HepG2 (cell line): ENCODE data around the gene NCOA4. TPM values are rescaled to one million over a fixed set of nuclear protein-coding genes. Genes with fewer than 3 reads are reported as not detected.
A peak's percentile ranks its signal among the peaks of the same experiment; 100 is the strongest.

Experiments used
- ATAC-seq: fragments of 200-7000 bp; cut with Tn5 transposase; 3 replicates; pipeline ENCODE4 v1.9.1; 2020; ENCODE audit warnings: mild to moderate bottlenecking, moderate library complexity
- BruUV-seq: library from RNA; stranded (reverse); fragments of 400-500 nt; replicated peaks from 2 replicates; lab custom pipeline; 2021; lab: Mats Ljungman, UMichigan
- CTCF ChIA-PET: fragments of 300-600 bp; formaldehyde crosslinking; extraction: SDS; loops from one replicate; lab custom pipeline; 2021; ENCODE audit warnings: low total read pairs, inconsistent platforms, low intra/inter-chr PET ratio; lab: Yijun Ruan, JAX
- POLR2A ChIA-PET: fragments of 350-600 bp; sonication (Branson Sonifier 250); formaldehyde crosslinking; loops from one replicate; lab custom pipeline; 2020; ENCODE audit warnings: antibody characterized with exemption, inconsistent platforms; lab: Yijun Ruan, JAX
- DNase-seq: peaks from one replicate; pipeline ENCODE4 v3.0.0-alpha.2; 2015; ENCODE audit warnings: low spot score
- FAIRE-seq: peaks from 3 replicates; lab custom pipeline; 2011; peaks lifted over from hg19 to GRCh38; lab: Jason Lieb, UNC
- H2AFZ ChIP-seq: one replicate; pipeline ENCODE4 v1.6.1; 2011; ENCODE audit warnings: low read length, inconsistent platforms
- H3K27ac ChIP-seq: fragments of 300-600 bp; 3 replicates; pipeline ENCODE4 v1.8.0; 2011; ENCODE audit warnings: mixed run types, mild to moderate bottlenecking, mixed read lengths, low read length, inconsistent platforms; ENCODE audit not compliant: insufficient read depth; ENCODE audit errors: extremely low read length
- H3K27me3 ChIP-seq, 2 experiments: fragments of 200-600 bp in 1 of 2; 2 replicates in 1 of 2; 3 replicates in 1 of 2; pipeline versions ENCODE4 v1.6.0 to v1.8.0; 2011; ENCODE audit warnings: low read length in 2 of 2, mild to moderate bottlenecking in 2 of 2, moderate library complexity in 2 of 2, inconsistent platforms in 1 of 2; ENCODE audit not compliant: insufficient read depth in 2 of 2, control insufficient read depth in 1 of 2
- H3K36me3 ChIP-seq, 2 experiments: fragments of 200-600 bp in 1 of 2; replicated peaks in 1 of 2; 2 replicates in 1 of 2; 3 replicates in 1 of 2; pipeline versions ENCODE4 v1.5.1 to v1.8.0; 2011; ENCODE audit warnings: low read length in 2 of 2, inconsistent platforms in 1 of 2; ENCODE audit not compliant: insufficient read depth in 2 of 2, control insufficient read depth in 1 of 2
- H3K4me1 ChIP-seq: 2 replicates; pipeline ENCODE4 v1.5.1; 2012; ENCODE audit warnings: low read length, inconsistent platforms; ENCODE audit not compliant: insufficient read depth
- H3K4me2 ChIP-seq: 2 replicates; pipeline ENCODE4 v1.6.0; 2011; ENCODE audit warnings: low read depth, low read length, inconsistent platforms
- H3K4me3 ChIP-seq, 3 experiments: fragments of 200-600 bp in 1 of 3; sonication (generic), shearing (Covaris generic) in 1 of 3; replicated peaks in 1 of 3; 2 replicates each; pipeline ENCODE4 v1.5.1; 2011 to 2016; ENCODE audit warnings: low read length in 3 of 3, inconsistent platforms in 2 of 3, low read depth in 2 of 3, mild to moderate bottlenecking in 2 of 3, control low read depth in 1 of 3, mixed read lengths in 1 of 3; ENCODE audit not compliant: insufficient read depth in 1 of 3
- H3K79me2 ChIP-seq: one replicate; pipeline ENCODE4 v1.6.1; 2011; ENCODE audit warnings: low read length, inconsistent platforms; ENCODE audit not compliant: insufficient read depth
- H3K9ac ChIP-seq: 2 replicates; pipeline ENCODE4 v1.6.0; 2011; ENCODE audit warnings: mild to moderate bottlenecking, low read depth, low read length, inconsistent platforms; ENCODE audit not compliant: insufficient read depth
- H3K9me3 ChIP-seq: 2 replicates; pipeline ENCODE4 v1.5.1; 2012; ENCODE audit warnings: mild to moderate bottlenecking, low read length
- H4K20me1 ChIP-seq: 2 replicates; pipeline ENCODE4 v1.6.0; 2011; ENCODE audit warnings: inconsistent platforms, mild to moderate bottlenecking, low read length, moderate library complexity; ENCODE audit not compliant: insufficient read depth
- ELF1 ChIP-seq: sonication (generic); formaldehyde crosslinking; IDR thresholded peaks from 2 replicates; pipeline ENCODE4 v1.4.0; 2020; ENCODE audit warnings: missing genetic modification reagents
- GATAD2A ChIP-seq: IDR thresholded peaks from 2 replicates; pipeline ENCODE4 v1.6.1; 2016
- IRX3 ChIP-seq: sonication (generic); formaldehyde crosslinking; IDR thresholded peaks from 2 replicates; pipeline ENCODE4 v1.8.1; 2023; ENCODE audit warnings: mild to moderate bottlenecking, low read depth, missing genetic modification reagents, borderline replicate concordance
- NFIB ChIP-seq: sonication (generic); formaldehyde crosslinking; IDR thresholded peaks from 2 replicates; pipeline ENCODE4 v1.9.0; 2021; ENCODE audit warnings: missing genetic modification reagents, mild to moderate bottlenecking, borderline replicate concordance
- RAD21 ChIP-seq: fragments of 450-650 bp; formaldehyde crosslinking; IDR thresholded peaks from 2 replicates; pipeline ENCODE4 v1.5.0; 2020; ENCODE audit warnings: mild to moderate bottlenecking
- RNF2 ChIP-seq: fragments of 450-650 bp; conservative IDR thresholded peaks from 2 replicates; pipeline ENCODE4 v1.6.1; 2016; ENCODE audit warnings: low read depth
- RXRA ChIP-seq: sonication (generic); formaldehyde crosslinking; IDR thresholded peaks from 2 replicates; pipeline ENCODE4 v1.5.1; 2020; ENCODE audit warnings: missing genetic modification reagents
- U2AF2 ChIP-seq: fragments of 200-400 bp; formaldehyde crosslinking; IDR thresholded peaks from 2 replicates; pipeline ENCODE4 v1.6.1; 2017; ENCODE audit warnings: low read depth, mild to moderate bottlenecking, low read length
- ZNF839 ChIP-seq: sonication (generic); formaldehyde crosslinking; IDR thresholded peaks from 2 replicates; pipeline ENCODE4 v1.4.0; 2020; ENCODE audit warnings: missing genetic modification reagents, mild to moderate bottlenecking, borderline replicate concordance
- WGBS: methylation state at CpG from one replicate; pipeline ENCODE4 v1.1.6; 2017; ENCODE audit warnings: low lambda C conversion rate; 5-methylcytosine and 5-hydroxymethylcytosine counted together
- in situ Hi-C: cut with HindIII; loops from 2 replicates; pipeline ENCODE4 v1.10.0; 2017; ENCODE audit warnings: low pct_unique_long_range_greater_than_20kb; ENCODE audit not compliant: extremely low pct_ligation_motif_present
- intact Hi-C: fragments of 100-400 bp; cut with micrococcal nuclease; formaldehyde crosslinking; loops from one replicate; pipeline ENCODE4 v1.10.0; 2022; ENCODE audit not compliant: unreplicated experiment
- polyA plus RNA-seq, 8 experiments: library from polyadenylated mRNA; depleted of rRNA in 3 of 8; stranded (reverse) in 7 of 8; unstranded in 1 of 8; fragments of >200 nt; fragmentation: Illumina TruSeq in 4 of 8; extraction: Trizol in 4 of 8; gene quantifications; 2 replicates each; pipeline versions ENCODE4 v1.2.1 to v1.2.3, GENCODE V29; 2011 to 2016; ENCODE audit warnings: low read depth in 4 of 8, missing spikeins in 1 of 8, mixed read lengths in 1 of 8; ENCODE audit not compliant: insufficient read depth in 1 of 8
- total RNA-seq, 5 experiments: library from RNA; depleted of rRNA; stranded (reverse); fragments of >200 nt; fragmentation: Illumina TruSeq; extraction: Trizol; gene quantifications; 2 replicates each; pipeline ENCODE4 v1.2.3, GENCODE V29; 2016; ENCODE audit warnings: low read depth in 1 of 5
- TF ChIP-seq, protein P1 (sequence below): sonication (generic); formaldehyde crosslinking; IDR thresholded peaks from 2 replicates; pipeline ENCODE4 v1.5.0; 2020; ENCODE audit warnings: mild to moderate bottlenecking, missing genetic modification reagents, borderline replicate concordance
- TF ChIP-seq, protein P2 (sequence below): IDR thresholded peaks from 2 replicates; pipeline ENCODE4 v1.4.0; 2020; ENCODE audit warnings: mild to moderate bottlenecking, missing genetic modification reagents
- TF ChIP-seq, protein P3 (sequence below): sonication (generic); formaldehyde crosslinking; IDR thresholded peaks from 2 replicates; pipeline ENCODE4 v1.4.0; 2020; ENCODE audit warnings: missing genetic modification reagents, mild to moderate bottlenecking, borderline replicate concordance
- TF ChIP-seq, protein P4 (sequence below): sonication (generic); formaldehyde crosslinking; IDR thresholded peaks from 2 replicates; pipeline ENCODE4 v1.4.0; 2020; ENCODE audit warnings: missing genetic modification reagents, low read depth, mild to moderate bottlenecking, borderline replicate concordance

The NCOA4 gene
- total and polyA plus RNA-seq, 2 of the 13 experiments (the other 11 are each of a cell fraction or from before 2014, with no cell fraction given), result 306 to 400 TPM

DNA sequence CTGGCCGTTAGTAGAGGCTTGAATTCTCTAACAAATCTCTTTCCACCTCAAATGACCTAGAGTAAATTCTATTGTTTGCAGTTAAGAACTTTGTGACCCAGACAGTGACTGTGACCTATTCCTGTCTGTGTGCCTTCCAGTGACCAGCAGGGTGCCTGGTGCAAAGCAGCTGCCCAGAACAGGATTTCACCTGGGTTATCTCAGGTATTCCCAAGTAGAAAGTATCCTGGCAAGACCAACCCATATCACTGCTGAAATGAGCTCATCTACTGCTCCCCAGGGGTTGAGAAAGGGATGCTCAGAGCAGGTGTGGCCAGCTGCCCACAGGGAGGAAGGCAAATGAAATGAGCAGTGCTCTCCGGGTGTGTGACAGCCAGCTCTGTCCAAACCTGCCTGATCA, 17.7 kb upstream of the NCOA4 start:
- BruUV-seq, result no TSS peak
- Histone ChIP-seq H3K4me3 (no peak overlapping the region), H3K27ac (no peak overlapping the region), H3K36me3 (no peaks in the 10 kb centered on the region), H3K27me3 (no peaks in the 10 kb centered on the region), H3K4me2 (peak overlapping the region; percentile 51), H4K20me1 (no peaks in the 10 kb centered on the region), H3K9me3 (no peaks in the 10 kb centered on the region), H3K4me1 (peaks cover 59% of the 10 kb centered on the region), H2AFZ (no peak overlapping the region), H3K79me2 (no peaks in the 10 kb centered on the region), H3K9ac (no peak overlapping the region)
- CTCF ChIA-PET, result no interaction called here
- no peak for DNase-seq
- POLR2A ChIA-PET, result interaction anchor here (0.8 to 1.7 kb wide), 3 partner anchors 12 to 25 kb away, joined by 5 to 7 read pairs (median 6); no protein-coding TSS in a partner anchor
- in situ Hi-C loops (no loop called here), intact Hi-C loops (no loop called here)
- no peak for FAIRE-seq
- peak; percentile 63 for ATAC-seq
- WGBS, result 19% methylated on average over 2 of the region's 2 CpGs
- TF ChIP-seq ZNF839 (CRISPR knock-in tag), result no peak
- peak; percentile 15; the same call in 1 of the 2 replicates for TF ChIP-seq RAD21 (CRISPR knock-in tag)
- TF ChIP-seq RNF2, result no peak
- no peak for TF ChIP-seq ELF1 (CRISPR knock-in tag)
- TF ChIP-seq, protein P1, sequence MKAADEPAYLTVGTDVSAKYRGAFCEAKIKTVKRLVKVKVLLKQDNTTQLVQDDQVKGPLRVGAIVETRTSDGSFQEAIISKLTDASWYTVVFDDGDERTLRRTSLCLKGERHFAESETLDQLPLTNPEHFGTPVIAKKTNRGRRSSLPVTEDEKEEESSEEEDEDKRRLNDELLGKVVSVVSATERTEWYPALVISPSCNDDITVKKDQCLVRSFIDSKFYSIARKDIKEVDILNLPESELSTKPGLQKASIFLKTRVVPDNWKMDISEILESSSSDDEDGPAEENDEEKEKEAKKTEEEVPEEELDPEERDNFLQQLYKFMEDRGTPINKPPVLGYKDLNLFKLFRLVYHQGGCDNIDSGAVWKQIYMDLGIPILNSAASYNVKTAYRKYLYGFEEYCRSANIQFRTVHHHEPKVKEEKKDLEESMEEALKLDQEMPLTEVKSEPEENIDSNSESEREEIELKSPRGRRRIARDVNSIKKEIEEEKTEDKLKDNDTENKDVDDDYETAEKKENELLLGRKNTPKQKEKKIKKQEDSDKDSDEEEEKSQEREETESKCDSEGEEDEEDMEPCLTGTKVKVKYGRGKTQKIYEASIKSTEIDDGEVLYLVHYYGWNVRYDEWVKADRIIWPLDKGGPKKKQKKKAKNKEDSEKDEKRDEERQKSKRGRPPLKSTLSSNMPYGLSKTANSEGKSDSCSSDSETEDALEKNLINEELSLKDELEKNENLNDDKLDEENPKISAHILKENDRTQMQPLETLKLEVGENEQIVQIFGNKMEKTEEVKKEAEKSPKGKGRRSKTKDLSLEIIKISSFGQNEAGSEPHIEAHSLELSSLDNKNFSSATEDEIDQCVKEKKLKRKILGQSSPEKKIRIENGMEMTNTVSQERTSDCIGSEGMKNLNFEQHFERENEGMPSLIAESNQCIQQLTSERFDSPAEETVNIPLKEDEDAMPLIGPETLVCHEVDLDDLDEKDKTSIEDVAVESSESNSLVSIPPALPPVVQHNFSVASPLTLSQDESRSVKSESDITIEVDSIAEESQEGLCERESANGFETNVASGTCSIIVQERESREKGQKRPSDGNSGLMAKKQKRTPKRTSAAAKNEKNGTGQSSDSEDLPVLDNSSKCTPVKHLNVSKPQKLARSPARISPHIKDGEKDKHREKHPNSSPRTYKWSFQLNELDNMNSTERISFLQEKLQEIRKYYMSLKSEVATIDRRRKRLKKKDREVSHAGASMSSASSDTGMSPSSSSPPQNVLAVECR (CRISPR knock-in tag), result no peak
- peak; percentile 53; the same call in 1 of the 2 replicates for TF ChIP-seq GATAD2A
- no peak for TF ChIP-seq U2AF2
- TF ChIP-seq RXRA (CRISPR knock-in tag), result peak; percentile 69; the same call in 1 of the 2 replicates
- no peak for TF ChIP-seq NFIB (CRISPR knock-in tag)
- TF ChIP-seq, protein P2, sequence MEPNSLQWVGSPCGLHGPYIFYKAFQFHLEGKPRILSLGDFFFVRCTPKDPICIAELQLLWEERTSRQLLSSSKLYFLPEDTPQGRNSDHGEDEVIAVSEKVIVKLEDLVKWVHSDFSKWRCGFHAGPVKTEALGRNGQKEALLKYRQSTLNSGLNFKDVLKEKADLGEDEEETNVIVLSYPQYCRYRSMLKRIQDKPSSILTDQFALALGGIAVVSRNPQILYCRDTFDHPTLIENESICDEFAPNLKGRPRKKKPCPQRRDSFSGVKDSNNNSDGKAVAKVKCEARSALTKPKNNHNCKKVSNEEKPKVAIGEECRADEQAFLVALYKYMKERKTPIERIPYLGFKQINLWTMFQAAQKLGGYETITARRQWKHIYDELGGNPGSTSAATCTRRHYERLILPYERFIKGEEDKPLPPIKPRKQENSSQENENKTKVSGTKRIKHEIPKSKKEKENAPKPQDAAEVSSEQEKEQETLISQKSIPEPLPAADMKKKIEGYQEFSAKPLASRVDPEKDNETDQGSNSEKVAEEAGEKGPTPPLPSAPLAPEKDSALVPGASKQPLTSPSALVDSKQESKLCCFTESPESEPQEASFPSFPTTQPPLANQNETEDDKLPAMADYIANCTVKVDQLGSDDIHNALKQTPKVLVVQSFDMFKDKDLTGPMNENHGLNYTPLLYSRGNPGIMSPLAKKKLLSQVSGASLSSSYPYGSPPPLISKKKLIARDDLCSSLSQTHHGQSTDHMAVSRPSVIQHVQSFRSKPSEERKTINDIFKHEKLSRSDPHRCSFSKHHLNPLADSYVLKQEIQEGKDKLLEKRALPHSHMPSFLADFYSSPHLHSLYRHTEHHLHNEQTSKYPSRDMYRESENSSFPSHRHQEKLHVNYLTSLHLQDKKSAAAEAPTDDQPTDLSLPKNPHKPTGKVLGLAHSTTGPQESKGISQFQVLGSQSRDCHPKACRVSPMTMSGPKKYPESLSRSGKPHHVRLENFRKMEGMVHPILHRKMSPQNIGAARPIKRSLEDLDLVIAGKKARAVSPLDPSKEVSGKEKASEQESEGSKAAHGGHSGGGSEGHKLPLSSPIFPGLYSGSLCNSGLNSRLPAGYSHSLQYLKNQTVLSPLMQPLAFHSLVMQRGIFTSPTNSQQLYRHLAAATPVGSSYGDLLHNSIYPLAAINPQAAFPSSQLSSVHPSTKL (CRISPR knock-in tag), result peak; percentile 50; the same call in 1 of the 2 replicates
- TF ChIP-seq IRX3 (CRISPR knock-in tag), result no peak
- TF ChIP-seq, protein P3, sequence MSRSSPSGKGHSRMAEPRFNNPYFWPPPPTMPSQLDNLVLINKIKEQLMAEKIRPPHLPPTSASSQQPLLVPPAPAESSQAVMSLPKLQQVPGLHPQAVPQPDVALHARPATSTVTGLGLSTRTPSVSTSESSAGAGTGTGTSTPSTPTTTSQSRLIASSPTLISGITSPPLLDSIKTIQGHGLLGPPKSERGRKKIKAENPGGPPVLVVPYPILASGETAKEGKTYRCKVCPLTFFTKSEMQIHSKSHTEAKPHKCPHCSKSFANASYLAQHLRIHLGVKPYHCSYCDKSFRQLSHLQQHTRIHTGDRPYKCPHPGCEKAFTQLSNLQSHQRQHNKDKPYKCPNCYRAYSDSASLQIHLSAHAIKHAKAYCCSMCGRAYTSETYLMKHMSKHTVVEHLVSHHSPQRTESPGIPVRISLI (CRISPR knock-in tag), result no peak
- TF ChIP-seq, protein P4, sequence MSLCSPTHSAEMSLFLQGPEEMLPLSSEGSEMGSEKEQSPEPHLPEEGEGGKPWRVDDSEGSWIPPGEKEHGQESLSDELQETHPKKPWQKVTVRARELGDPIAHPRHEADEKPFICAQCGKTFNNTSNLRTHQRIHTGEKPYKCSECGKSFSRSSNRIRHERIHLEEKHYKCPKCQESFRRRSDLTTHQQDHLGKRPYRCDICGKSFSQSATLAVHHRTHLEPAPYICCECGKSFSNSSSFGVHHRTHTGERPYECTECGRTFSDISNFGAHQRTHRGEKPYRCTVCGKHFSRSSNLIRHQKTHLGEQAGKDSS (CRISPR knock-in tag), result no peak
